Suprapubic skin (tissue), 4 donors: ENCODE data around the gene SLC13A1. TPM values are rescaled to one million over a fixed set of nuclear protein-coding genes. Genes with fewer than 3 reads are reported as not detected.
A peak's percentile ranks its signal among the peaks of the same experiment; 100 is the strongest.

ENCODE experiments used
- DNase-seq, 2 donors: peaks; one replicate each; pipeline ENCODE4 v3.0.0-alpha.2; 2019; ENCODE audit warnings: low spot score in 2 of 2
- H3K27ac ChIP-seq: fragments of 200-600 bp; sonication (generic); one replicate; pipeline ENCODE4 v1.5.1; 2019
- H3K27me3 ChIP-seq: fragments of 200-600 bp; sonication (generic); one replicate; pipeline ENCODE4 v1.5.1; 2019
- H3K36me3 ChIP-seq: fragments of 200-600 bp; sonication (generic); one replicate; pipeline ENCODE4 v1.5.1; 2019
- H3K4me1 ChIP-seq: fragments of 200-600 bp; sonication (generic); one replicate; pipeline ENCODE4 v1.5.1; 2019
- H3K4me3 ChIP-seq: fragments of 200-600 bp; sonication (generic); one replicate; pipeline ENCODE4 v1.5.1; 2019; ENCODE audit warnings: mild to moderate bottlenecking
- H3K9me3 ChIP-seq: fragments of 200-600 bp; sonication (generic); one replicate; pipeline ENCODE4 v1.5.1; 2019
- CTCF ChIP-seq, 2 donors: fragments of 200-600 bp in 1 of 2; fragments of 450-650 bp in 1 of 2; sonication (generic) in 1 of 2; IDR thresholded peaks; one replicate each; pipeline ENCODE4 v1.5.1; 2016 to 2019; ENCODE audit warnings: antibody characterized with exemption in 2 of 2, mild to moderate bottlenecking in 1 of 2, moderate library complexity in 1 of 2
- EP300 ChIP-seq: sonication (generic); formaldehyde crosslinking; IDR thresholded peaks from one replicate; pipeline ENCODE4 v1.6.1; 2017; ENCODE audit warnings: antibody characterized with exemption
- POLR2A ChIP-seq, 2 donors: fragments of 450-650 bp; IDR thresholded peaks; one replicate each; pipeline ENCODE4 v1.6.1; 2017; ENCODE audit warnings: antibody characterized with exemption in 2 of 2, mild to moderate bottlenecking in 2 of 2, moderate library complexity in 2 of 2
- POLR2AphosphoS5 ChIP-seq, 3 donors: sonication (generic); formaldehyde crosslinking; IDR thresholded peaks; one replicate each; pipeline ENCODE4 v1.6.1; 2017; ENCODE audit warnings: antibody characterized with exemption in 3 of 3
- WGBS: methylation state at CpG from one replicate; pipeline ENCODE4 v1.1.5; 2018; 5-methylcytosine and 5-hydroxymethylcytosine counted together
- total RNA-seq, 4 donors: library from RNA; depleted of rRNA; stranded (reverse); fragments of >200 nt; gene quantifications; one replicate each; pipeline ENCODE4 v1.1.0, GENCODE V29; 2016

Gene SLC13A1
- total RNA-seq, 4 donors from 2014 or later, result not detected

DNA sequence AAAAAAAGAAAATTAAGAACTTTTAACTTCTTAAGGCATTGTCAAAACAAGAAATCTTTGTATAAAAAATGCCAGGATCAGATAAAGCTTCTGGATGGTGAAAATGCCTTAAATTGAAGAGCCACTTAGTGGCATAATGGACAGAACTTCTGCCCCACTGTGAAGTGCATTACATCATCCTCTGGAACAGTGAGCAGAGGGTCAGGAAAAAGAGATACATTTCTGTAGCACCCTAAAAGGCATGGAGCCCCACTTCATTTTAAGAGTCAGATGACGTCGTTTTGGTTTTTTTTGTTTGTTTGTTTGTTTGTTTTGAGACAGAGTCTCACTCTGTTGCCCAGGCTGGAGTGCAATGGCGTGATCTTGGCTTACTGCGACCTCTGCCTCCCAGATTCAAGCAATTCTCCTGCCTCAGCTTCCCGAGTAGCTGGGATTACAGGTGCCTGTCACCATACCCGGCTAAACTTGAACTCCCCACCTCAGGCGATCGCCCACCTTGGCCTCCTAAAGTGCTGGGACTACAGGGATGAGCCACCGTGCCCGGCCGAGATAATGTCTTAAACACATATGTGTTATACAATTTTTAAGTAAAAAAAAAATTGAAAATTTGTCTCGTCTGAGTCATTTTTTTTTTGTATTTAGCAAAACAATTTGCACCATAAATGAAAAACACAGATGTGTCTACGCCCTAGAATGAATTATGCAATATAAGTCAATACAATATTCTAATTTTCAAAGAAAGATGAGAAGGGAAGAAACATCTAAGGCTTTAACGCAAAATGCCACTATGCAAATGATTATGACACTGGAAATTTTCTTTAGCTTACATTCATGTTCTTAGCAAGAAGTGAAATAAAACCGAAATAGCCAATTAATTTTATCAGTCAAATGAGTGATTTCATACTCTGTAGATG lies 29.2 kb downstream of the SLC13A1 start:
- WGBS, result 86% methylated on average over 15 of the region's 15 CpGs

GRCh38 chr7:123169065-123169464 lies 30.7 kb downstream of the SLC13A1 start:
- H3K36me3 ChIP-seq, result no peaks in the 10 kb centered on the region
- H3K4me1 ChIP-seq, result no peaks in the 10 kb centered on the region
- H3K27me3 ChIP-seq, result no peaks in the 10 kb centered on the region
- TF ChIP-seq EP300, result no peak
- no peak overlapping the region for H3K27ac ChIP-seq
- no peak overlapping the region for H3K4me3 ChIP-seq
- no peak for DNase-seq
- no peaks in the 10 kb centered on the region for H3K9me3 ChIP-seq
- WGBS, result 90% methylated on average over 8 of the region's 8 CpGs

More for the DNA sequence above, 29.2 kb downstream of the SLC13A1 start:
- no peak for DNase-seq
- H3K4me1 ChIP-seq, result no peaks in the 10 kb centered on the region
- no peak overlapping the region for H3K27ac ChIP-seq
- H3K27me3 ChIP-seq, result no peaks in the 10 kb centered on the region
- no peaks in the 10 kb centered on the region for H3K9me3 ChIP-seq
- no peak overlapping the region for H3K4me3 ChIP-seq
- no peak for TF ChIP-seq POLR2AphosphoS5 (IDR thresholded peaks at IDR 0.05)
- no peak for TF ChIP-seq EP300
- TF ChIP-seq POLR2A (IDR thresholded peaks at IDR 0.05), result no peak
- TF ChIP-seq CTCF (IDR thresholded peaks at IDR 0.05), result no peak
- no peaks in the 10 kb centered on the region for H3K36me3 ChIP-seq

DNA sequence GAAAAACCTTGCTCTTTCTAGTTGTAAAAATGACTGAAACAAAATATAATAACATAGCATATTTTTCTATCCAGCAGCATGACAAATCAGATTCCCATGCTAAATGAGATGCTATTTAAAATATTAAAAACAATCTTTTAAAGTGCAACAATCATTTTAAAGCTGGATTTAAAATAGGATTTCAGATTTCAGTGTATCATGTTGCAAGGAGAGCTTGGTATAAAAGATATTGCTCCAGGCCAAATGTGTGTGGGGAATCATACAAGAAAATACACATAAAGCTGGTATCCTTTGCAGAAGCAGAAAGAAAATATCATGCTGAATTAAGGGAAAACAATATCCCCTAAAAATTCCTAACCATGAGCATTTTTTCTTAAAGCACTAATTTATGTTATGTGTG lies 42.2 kb downstream of the SLC13A1 start:
- Histone ChIP-seq H3K4me3 (no peak overlapping the region), H3K27me3 (no peaks in the 10 kb centered on the region), H3K9me3 (no peaks in the 10 kb centered on the region), H3K36me3 (no peaks in the 10 kb centered on the region), H3K4me1 (no peaks in the 10 kb centered on the region), H3K27ac (no peak overlapping the region)
- no peak for DNase-seq
- TF ChIP-seq POLR2A (IDR thresholded peaks at IDR 0.05) (no peak), EP300 (no peak), CTCF (IDR thresholded peaks at IDR 0.05) (no peak), POLR2AphosphoS5 (IDR thresholded peaks at IDR 0.05) (no peak)

DNA sequence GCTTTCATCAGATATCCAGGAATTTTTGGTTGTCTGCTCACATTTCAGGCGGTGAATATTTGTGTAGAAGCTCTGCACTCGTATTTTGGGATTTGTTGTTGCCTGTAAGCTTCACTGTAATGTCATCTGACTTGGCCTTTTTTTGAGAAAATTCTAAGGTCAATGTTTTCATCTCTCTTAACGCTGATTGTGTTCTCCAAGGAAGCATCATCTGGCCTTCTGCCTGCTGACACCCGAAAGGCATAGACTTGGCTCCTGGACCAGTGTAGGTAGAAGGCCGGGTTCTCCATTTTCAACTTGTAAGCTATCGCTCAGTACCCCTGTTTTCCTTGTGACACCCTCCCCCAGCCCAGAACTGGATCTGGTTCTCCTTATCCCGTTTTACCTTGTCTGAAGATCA lies 44.2 kb downstream of the SLC13A1 start:
- no peak overlapping the region for H3K27ac ChIP-seq
- H3K27me3 ChIP-seq, result no peaks in the 10 kb centered on the region
- TF ChIP-seq POLR2AphosphoS5 (IDR thresholded peaks at IDR 0.05) (no peak), CTCF (IDR thresholded peaks at IDR 0.05) (no peak), EP300 (no peak), POLR2A (IDR thresholded peaks at IDR 0.05) (no peak)
- H3K4me3 ChIP-seq, result no peak overlapping the region
- no peak for DNase-seq
- H3K36me3 ChIP-seq, result no peaks in the 10 kb centered on the region
- H3K9me3 ChIP-seq, result no peaks in the 10 kb centered on the region
- WGBS, result 77% methylated on average over 7 of the region's 7 CpGs
- H3K4me1 ChIP-seq, result no peaks in the 10 kb centered on the region

- TF ChIP-seq EP300 (no peak), POLR2AphosphoS5 (IDR thresholded peaks at IDR 0.05) (no peak), CTCF (IDR thresholded peaks at IDR 0.05) (peak; percentile 55 to 60)
- H3K9me3 ChIP-seq, result no peaks in the 10 kb centered on the region
- no peaks in the 10 kb centered on the region for H3K27me3 ChIP-seq
- H3K27ac ChIP-seq, result no peak overlapping the region
- WGBS, result 0% methylated on average over 3 of the region's 3 CpGs
- DNase-seq, result peak in 1 of 2 donors; percentile 67
- H3K36me3 ChIP-seq, result no peaks in the 10 kb centered on the region
- no peaks in the 10 kb centered on the region for H3K4me1 ChIP-seq
- no peak overlapping the region for H3K4me3 ChIP-seq
Observed at GRCh38 chr7:123154231-123154860, 45.4 kb downstream of the SLC13A1 start.
